Ascending aorta (tissue), 2 donors: ENCODE data around the gene SPATA46. TPM values are rescaled to one million over a fixed set of nuclear protein-coding genes. Genes with fewer than 3 reads are reported as not detected.
"Not testable (repeated sequence)": the region's sequence is repeated elsewhere in the genome, so short reads cannot be mapped to it uniquely, and the experiment has no call there.

ENCODE experiments used
- DNase-seq, 2 donors: peaks; one replicate each; pipeline ENCODE4 v3.0.0-alpha.2; 2019; ENCODE audit warnings: low spot score in 2 of 2
- H3K27ac ChIP-seq, 2 donors: fragments of 200-600 bp; sonication (generic); one replicate each; pipeline ENCODE4 v1.5.1; 2016 to 2017; ENCODE audit warnings: mild to moderate bottlenecking in 1 of 2
- H3K27me3 ChIP-seq: fragments of 200-600 bp; sonication (generic); one replicate; pipeline ENCODE4 v1.5.1; 2017
- H3K36me3 ChIP-seq, 2 donors: fragments of 200-600 bp; sonication (generic); one replicate each; pipeline ENCODE4 v1.5.1; 2016
- H3K4me1 ChIP-seq, 2 donors: fragments of 200-600 bp; sonication (generic); one replicate each; pipeline ENCODE4 v1.5.1; 2016 to 2017; ENCODE audit warnings: mild to moderate bottlenecking in 1 of 2
- H3K4me3 ChIP-seq, 2 donors: fragments of 200-600 bp; sonication (generic); one replicate each; pipeline ENCODE4 v1.5.1; 2016 to 2017; ENCODE audit warnings: mild to moderate bottlenecking in 1 of 2
- H3K9me3 ChIP-seq, 2 donors: fragments of 200-600 bp; sonication (generic); one replicate each; pipeline ENCODE4 v1.5.1; 2016
- CTCF ChIP-seq, 3 experiments: fragments of 200-600 bp in 2 of 3; fragments of 450-650 bp in 1 of 3; sonication (generic) in 2 of 3; IDR thresholded peaks; one replicate each; pipeline ENCODE4 v1.5.1; 2016 to 2019; ENCODE audit warnings: antibody characterized with exemption in 3 of 3, mild to moderate bottlenecking in 1 of 3, moderate library complexity in 1 of 3
- intact Hi-C: fragments of 100-400 bp; cut with DNase I; formaldehyde crosslinking; loops from one replicate; pipeline ENCODE4 v1.15.1; 2023
- total RNA-seq: library from RNA; depleted of rRNA; stranded (reverse); fragments of >200 nt; gene quantifications from one replicate; pipeline ENCODE4 v1.1.0, GENCODE V29; 2016

Gene SPATA46
- total RNA-seq, 1 donor from 2014 or later = not detected

- Histone ChIP-seq H3K27me3 (no peaks in the 10 kb centered on the region), H3K9me3 (no peaks in the 10 kb centered on the region), H3K4me1 (no peaks in the 10 kb centered on the region), H3K4me3 (no peak overlapping the region), H3K36me3 (peaks cover 0 to 19% of the 10 kb centered on the region in 2 donors), H3K27ac (no peak overlapping the region)
- no peak for TF ChIP-seq CTCF (IDR thresholded peaks at IDR 0.05)
- intact Hi-C loops = no loop called here
- no peak for DNase-seq
Measured at GRCh38 chr1:162353702-162354101, 23.0 kb downstream of the SPATA46 start.

- H3K9me3 ChIP-seq = no peaks in the 10 kb centered on the region
- peaks cover 0 to 17% of the 10 kb centered on the region in 2 donors for H3K36me3 ChIP-seq
- DNase-seq = no peak
- intact Hi-C loops = no loop called here
- H3K4me3 ChIP-seq = no peak overlapping the region
- H3K27me3 ChIP-seq = no peaks in the 10 kb centered on the region
- no peak for TF ChIP-seq CTCF (IDR thresholded peaks at IDR 0.05)
- H3K4me1 ChIP-seq = no peaks in the 10 kb centered on the region
- no peak overlapping the region for H3K27ac ChIP-seq
Measured at GRCh38 chr1:162353078-162353477, 23.6 kb downstream of the SPATA46 start.

GRCh38 chr1:162351874-162352273 lies 24.8 kb downstream of the SPATA46 start:
- peaks cover 0 to 12% of the 10 kb centered on the region in 2 donors for H3K36me3 ChIP-seq
- intact Hi-C loops, H3K27me3 ChIP-seq, H3K4me1 ChIP-seq, H3K27ac ChIP-seq, H3K9me3 ChIP-seq, DNase-seq, H3K4me3 ChIP-seq: not testable (repeated sequence)

GRCh38 chr1:162351246-162351842 lies 25.3 kb downstream of the SPATA46 start:
- no peaks in the 10 kb centered on the region for H3K4me1 ChIP-seq
- no peak overlapping the region for H3K4me3 ChIP-seq
- H3K27me3 ChIP-seq = no peaks in the 10 kb centered on the region
- no peaks in the 10 kb centered on the region for H3K9me3 ChIP-seq
- no peak for TF ChIP-seq CTCF (IDR thresholded peaks at IDR 0.05)
- no peak for DNase-seq
- H3K27ac ChIP-seq = no peak overlapping the region
- intact Hi-C loops = no loop called here
- H3K36me3 ChIP-seq = peaks cover 0 to 12% of the 10 kb centered on the region in 2 donors

GRCh38 chr1:162349635-162350330 lies 26.9 kb downstream of the SPATA46 start:
- no peak overlapping the region for H3K27ac ChIP-seq
- intact Hi-C loops = no loop called here
- no peak for TF ChIP-seq CTCF (IDR thresholded peaks at IDR 0.05)
- no peak for DNase-seq
- H3K27me3 ChIP-seq = no peaks in the 10 kb centered on the region
- no peaks in the 10 kb centered on the region for H3K9me3 ChIP-seq
- H3K36me3 ChIP-seq = peaks cover 0 to 3% of the 10 kb centered on the region in 2 donors
- H3K4me3 ChIP-seq = no peak overlapping the region
- H3K4me1 ChIP-seq = no peaks in the 10 kb centered on the region

- no peaks in the 10 kb centered on the region for H3K27me3 ChIP-seq
- no peak overlapping the region for H3K4me3 ChIP-seq
- intact Hi-C loops = no loop called here
- DNase-seq = no peak
- no peaks in the 10 kb centered on the region for H3K4me1 ChIP-seq
- peaks cover 0 to 8% of the 10 kb centered on the region in 2 donors for H3K36me3 ChIP-seq
- no peaks in the 10 kb centered on the region for H3K9me3 ChIP-seq
- TF ChIP-seq CTCF (IDR thresholded peaks at IDR 0.05) = no peak
- no peak overlapping the region for H3K27ac ChIP-seq
Measured at GRCh38 chr1:162347281-162347680, 29.4 kb downstream of the SPATA46 start.
